ENCODE results near the gene RAD21L1.
A peak's percentile ranks its signal among the peaks of the same experiment; 100 is the strongest.
"Not testable (repeated sequence)": the region's sequence is repeated elsewhere in the genome, so short reads cannot be mapped to it uniquely, and the experiment has no call there.

The RAD21L1 gene

GRCh38 chr20:1199964-1200363, 25.9 kb upstream of the RAD21L1 start:
- DNase-seq = no peak

GRCh38 chr20:1202762-1203504, 22.9 kb upstream of the RAD21L1 start, which contains the start of gene C20orf202:
Gene C20orf202, plus strand, starts transcription at chr20:1203454. Its CDS starts 132 bp downstream, at chr20:1203586.
- no peak for DNase-seq

GRCh38 chr20:1203630-1204029, 22.2 kb upstream of the RAD21L1 start:
- DNase-seq = no peak

GRCh38 chr20:1204113-1204512, 21.7 kb upstream of the RAD21L1 start:
- DNase-seq = peak; percentile 42 to 83

GRCh38 chr20:1204576-1204975, 21.3 kb upstream of the RAD21L1 start:
- DNase-seq = peak in 1 of 2 donors; percentile 61

GRCh38 chr20:1205802-1206201, 20.0 kb upstream of the RAD21L1 start:
- DNase-seq = no peak

GRCh38 chr20:1206366-1207148, 19.3 kb upstream of the RAD21L1 start:
- no peak for DNase-seq

- DNase-seq = no peak
These were observed 18.5 kb upstream of the RAD21L1 start for GRCh38 chr20:1207293-1207878.

GRCh38 chr20:1209447-1210387, 16.1 kb upstream of the RAD21L1 start:
- DNase-seq = no peak

GRCh38 chr20:1210501-1210900, 15.3 kb upstream of the RAD21L1 start:
- DNase-seq = peak; percentile 47 to 55

- peak; percentile 29 to 61 for DNase-seq
These were observed 13.8 kb upstream of the RAD21L1 start for GRCh38 chr20:1212023-1212422.

GRCh38 chr20:1212607-1213396, 13.0 kb upstream of the RAD21L1 start:
- peak; percentile 63 to 78 for DNase-seq

- no peak for DNase-seq
These were observed 11.0 kb upstream of the RAD21L1 start for GRCh38 chr20:1214838-1215261.

- DNase-seq = peak in 1 of 2 donors; percentile 29
These were observed 10.3 kb upstream of the RAD21L1 start for GRCh38 chr20:1215386-1216170.

- peak in 1 of 2 donors; percentile 29 for DNase-seq
These were observed 9.1 kb upstream of the RAD21L1 start for GRCh38 chr20:1216527-1217427.

- DNase-seq = not testable (repeated sequence)
These were observed 3.1 kb upstream of the RAD21L1 start for GRCh38 chr20:1222750-1223149.

GRCh38 chr20:1224205-1224890, 1.5 kb upstream of the RAD21L1 start:
- DNase-seq = no peak

GRCh38 chr20:1225263-1225782, 521 bp upstream of the RAD21L1 start:
- no peak for DNase-seq

- DNase-seq = no peak
These were observed 3.7 kb downstream of the RAD21L1 start for GRCh38 chr20:1229541-1229940.

Data from inflammatory macrophage treated with lipopolysaccharide for 1 hour (primary cell).